Measurements from ENCODE around the gene DNAJC9.

DNA sequence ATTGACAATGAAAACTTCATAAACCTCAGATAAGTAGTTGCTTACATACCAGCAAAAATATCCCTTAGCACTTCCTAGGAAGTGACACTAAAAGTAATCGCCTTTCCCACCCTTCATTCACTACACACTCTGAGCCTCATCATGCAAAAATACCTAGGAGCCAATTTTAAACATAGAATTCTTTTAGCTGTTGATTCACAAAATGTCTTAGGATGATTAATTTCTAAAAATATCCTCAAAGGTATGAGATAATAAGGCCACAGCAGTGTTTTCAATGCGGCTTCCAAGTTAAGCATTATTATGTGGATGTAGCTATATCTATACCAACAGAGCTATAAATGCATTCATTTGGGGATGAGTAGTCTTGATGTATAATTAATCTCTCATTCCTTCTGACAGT lies 13.2 kb downstream of the DNAJC9 start:
- TF ChIP-seq, protein P1, sequence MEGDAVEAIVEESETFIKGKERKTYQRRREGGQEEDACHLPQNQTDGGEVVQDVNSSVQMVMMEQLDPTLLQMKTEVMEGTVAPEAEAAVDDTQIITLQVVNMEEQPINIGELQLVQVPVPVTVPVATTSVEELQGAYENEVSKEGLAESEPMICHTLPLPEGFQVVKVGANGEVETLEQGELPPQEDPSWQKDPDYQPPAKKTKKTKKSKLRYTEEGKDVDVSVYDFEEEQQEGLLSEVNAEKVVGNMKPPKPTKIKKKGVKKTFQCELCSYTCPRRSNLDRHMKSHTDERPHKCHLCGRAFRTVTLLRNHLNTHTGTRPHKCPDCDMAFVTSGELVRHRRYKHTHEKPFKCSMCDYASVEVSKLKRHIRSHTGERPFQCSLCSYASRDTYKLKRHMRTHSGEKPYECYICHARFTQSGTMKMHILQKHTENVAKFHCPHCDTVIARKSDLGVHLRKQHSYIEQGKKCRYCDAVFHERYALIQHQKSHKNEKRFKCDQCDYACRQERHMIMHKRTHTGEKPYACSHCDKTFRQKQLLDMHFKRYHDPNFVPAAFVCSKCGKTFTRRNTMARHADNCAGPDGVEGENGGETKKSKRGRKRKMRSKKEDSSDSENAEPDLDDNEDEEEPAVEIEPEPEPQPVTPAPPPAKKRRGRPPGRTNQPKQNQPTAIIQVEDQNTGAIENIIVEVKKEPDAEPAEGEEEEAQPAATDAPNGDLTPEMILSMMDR (conservative IDR thresholded peaks at IDR 0.05; ENCODE audit: low read length), result no peak
- TF ChIP-seq EZH2phosphoT487 (IDR thresholded peaks at IDR 0.05; ENCODE audit: borderline replicate concordance), result no peak
